Measurements from ENCODE around the gene ZW10.

ZW10 gene

DNA sequence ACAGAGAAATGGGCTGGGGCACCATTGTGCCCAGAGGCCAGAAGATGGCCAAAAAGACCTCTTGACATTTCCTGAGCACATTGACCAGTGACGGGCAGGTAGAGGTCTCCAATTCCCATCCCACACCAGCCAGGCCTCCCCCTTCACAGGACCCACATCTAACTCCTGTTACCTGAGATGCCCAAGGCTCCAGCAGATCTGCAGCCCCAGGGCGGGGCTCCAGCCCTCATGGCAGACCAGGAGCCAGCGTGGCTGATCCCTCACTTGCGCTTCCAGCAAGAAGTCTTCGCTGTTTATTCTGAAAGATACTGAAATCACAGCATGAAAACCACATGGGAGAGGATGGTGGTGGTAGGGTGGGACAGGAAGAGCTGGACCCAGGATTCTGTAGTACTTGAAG, 76.4 kb downstream of the ZW10 start:
- no peak for DNase-seq (ENCODE audit: low spot score)

DNA sequence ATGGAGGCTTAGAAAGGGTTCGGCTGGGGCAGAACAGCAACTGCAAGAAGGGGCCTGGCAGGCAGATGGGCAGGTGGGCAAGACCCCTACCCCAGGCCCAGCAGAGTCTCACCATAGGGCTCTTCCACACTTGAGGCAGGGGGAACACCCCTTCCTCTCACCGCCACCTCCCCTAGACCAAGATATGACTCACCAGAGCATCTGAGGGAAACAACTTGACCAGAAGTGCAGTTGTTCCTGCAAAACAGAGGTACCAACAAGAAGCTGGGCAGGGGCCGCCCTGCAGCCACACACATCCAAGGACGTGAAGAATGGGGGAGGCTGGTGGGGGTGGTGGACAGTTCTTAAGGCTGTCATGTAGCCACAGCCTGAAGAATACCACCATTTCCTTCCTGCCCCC, 78.3 kb downstream of the ZW10 start:
- DNase-seq (ENCODE audit: low spot score): no peak

DNA sequence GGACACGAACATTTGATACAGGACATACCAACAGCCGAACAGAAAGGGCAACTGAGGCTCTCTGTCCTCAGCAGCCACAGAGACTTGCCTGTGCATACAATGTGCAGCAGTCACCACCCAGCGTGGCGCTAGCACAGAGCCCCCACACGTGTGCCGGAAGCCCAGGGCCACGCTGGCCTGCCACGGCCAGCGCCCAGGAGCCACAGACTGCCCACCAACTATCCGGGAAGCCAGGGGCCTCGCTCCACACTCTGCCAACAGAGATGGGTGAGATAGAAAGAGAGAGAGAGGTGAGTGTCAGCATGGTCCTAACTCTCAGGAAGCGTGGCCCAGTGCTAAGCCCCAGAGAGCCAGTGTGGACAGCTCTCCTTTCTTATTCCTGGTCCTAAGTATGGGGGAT, 79.1 kb downstream of the ZW10 start:
- DNase-seq (ENCODE audit: low spot score): no peak

DNA sequence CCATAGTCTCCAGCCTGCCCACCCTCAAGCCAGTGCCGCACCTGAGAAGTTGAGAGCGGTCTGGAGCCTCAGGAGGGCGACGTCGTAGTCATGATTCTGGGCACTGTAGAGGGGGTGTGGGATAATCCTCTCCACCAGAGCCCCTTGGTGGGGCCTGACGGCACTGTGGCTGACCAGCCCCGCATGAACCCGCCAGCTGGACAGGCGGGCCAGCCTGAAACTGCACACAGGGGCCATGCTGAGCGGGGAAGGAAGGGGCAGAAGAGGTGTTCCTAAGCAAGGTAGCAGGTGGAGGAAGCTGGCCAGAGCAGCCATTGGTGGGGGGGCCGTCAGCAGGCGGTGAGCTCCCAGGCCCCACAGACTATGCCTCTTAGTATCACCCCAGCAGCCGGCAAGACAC, 80.5 kb downstream of the ZW10 start:
- no peak for DNase-seq (ENCODE audit: low spot score)

DNA sequence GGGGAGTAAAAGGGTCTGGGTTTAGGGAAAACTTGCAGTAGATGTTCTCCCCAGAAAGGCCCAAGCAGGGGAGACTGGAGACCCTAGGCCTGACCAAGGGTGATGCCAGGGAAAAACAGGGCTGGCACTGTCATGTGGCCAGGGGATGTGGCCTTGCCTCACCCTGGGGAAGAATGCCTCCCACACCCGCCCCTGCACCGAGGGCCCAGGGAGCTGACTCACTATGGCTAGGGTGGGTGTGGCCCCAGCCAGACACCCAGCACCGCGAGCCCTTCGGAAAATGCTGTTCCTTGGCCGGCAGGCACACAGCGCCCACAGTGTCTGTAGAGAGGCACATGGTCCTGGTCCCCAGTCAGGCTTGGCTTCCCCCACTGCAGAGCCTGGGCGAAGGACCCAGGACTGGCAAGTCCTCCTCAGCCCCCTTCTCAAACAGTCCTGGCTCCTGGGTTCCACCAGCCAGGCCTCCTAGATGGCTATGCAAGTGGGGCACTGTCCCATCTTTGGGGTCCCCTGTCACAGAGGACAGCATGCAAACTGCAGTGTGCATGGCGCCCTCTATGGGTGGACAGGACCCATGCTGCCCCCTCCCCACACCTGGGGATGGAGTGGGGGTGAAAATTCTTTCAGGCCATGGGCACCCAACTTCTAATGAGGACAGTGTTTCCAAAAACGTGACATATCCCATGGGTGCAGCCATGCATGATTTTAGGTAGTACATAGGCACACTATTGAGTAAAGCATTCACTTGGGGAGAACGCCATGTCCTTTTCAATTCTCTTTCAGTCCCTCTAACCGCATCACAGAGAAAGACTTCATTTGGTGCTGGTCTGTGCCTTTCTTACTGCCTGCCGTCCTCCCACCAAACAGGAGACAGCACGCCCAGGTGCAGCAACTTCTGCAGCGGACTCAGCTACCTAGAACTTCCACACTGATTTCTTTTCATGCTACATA, 82.6 kb downstream of the ZW10 start:
- peak; percentile 86 for DNase-seq (ENCODE audit: low spot score)

DNA sequence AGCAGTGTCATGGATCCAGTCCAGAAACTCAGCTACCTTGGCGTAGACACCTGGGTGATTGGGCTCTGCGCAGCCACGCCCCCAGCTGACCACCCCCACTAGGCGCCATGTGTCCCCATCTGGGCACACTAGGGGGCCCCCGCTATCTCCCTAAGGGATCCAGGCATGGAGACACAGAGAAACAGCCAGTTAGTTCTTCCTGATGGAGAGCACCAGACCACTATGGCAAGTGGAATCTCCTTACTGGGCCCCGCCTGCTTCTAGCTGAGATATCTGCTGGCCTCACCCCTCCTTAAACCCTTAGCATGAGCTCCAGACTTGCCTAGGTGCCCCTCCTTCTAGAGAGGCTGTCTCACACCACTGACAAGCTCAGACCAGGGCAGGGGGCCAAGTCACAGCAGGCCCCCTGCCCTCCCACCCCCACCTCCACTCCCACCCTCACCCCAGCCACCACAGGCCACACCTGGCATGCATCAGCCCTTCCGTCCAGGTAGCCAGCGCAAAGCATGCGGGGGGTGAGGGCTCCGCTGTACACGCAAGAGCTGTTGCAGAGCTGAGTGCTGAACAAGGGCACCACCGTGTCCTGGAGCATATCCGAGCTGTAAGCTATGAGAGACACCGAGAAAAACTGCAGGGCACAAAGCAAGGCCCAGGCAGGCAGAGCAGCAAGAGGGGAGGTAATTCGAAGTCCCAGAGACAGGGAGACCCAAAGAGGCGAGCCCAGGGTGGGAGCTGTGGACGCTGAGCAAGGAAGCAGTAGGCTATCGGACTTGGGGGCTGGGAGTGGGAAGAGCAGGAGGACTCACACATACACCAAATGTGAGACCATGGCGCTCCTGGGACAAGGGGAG, 83.5 kb downstream of the ZW10 start:
- peak; percentile 61 for DNase-seq (ENCODE audit: low spot score)

DNA sequence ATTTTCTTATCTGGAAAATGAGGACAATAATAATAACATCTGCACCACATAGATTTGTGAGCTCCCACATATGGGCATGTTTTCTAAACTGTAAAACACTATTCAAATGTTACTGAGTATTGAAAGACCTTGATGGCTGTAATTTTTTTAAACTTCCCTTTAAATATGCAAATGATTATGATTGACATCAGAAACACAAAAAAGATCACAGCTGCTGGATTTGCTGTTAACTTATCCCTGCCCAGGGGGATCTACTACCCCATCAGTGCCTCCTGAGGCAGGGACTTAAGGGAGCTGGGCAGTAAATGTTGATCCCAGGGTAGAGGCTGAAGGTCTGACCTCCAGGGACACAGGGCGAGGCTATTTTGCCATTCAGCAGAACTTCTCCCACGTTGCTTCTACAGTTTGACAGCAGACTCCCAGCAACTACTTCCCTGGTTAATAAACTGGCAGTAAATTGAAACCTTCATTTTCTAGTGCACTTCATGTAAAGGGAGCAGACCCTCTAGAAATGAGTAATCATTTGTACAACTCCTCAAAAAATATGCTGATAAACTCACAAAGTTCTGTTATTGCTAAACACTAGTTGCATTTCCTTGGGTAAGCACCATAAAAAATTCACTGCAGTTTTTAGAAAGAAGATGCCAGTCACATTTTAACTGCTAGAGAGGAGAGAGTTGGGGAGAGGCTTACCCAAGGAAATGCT, 87.7 kb downstream of the ZW10 start:
- DNase-seq (ENCODE audit: low spot score): no peak

DNA sequence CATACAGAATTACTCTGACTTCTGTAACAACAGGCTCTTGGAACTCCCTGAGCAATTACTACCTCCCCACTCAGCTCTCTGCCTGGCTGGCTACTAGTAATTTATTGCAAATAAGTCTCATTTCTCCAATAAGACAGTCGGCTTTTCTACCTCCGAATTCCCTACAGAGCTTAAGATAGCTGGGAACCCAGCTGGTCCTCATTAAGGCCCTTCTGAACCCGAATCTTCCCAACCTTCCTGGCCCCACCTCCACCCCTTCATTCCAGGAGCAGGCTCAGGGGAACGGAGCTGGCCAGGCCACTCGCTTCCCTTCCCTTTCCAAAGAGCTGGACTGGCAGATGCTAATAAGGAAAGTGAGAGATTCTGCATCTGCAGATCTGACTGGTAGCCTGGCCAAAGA, 89.0 kb downstream of the ZW10 start:
- no peak for DNase-seq (ENCODE audit: low spot score)

DNA sequence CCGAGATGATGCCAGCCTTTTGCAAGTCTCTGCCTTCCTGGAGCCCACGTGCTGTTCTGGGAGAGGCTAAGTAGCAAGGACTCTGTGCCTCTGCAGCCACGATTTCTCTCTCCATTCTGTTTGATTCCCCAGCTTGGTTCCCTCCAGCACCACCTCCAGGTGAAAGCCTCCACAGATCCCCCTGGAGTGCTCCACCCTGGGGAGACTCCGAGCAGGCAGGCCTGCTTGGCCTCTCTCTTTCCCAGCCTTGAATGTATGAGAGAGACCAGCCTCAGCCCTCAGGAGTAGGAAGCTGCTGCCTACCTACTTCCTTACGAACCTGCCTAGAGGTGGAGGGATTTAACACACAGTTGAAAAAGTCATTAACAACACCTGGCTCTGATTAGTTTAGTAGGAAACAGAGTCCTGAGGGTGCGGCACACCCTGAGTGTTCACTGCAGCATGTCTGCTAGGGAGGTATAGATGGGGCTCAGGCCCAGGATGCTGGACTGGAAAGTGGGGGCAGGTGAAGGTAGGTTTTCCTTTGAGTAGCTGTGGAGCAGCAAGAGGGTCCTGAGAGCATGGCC, 89.9 kb downstream of the ZW10 start:
- DNase-seq (ENCODE audit: low spot score): no peak

Data from hematopoietic multipotent progenitor cell treated with erythropoietin and hydrocortisone succinate and interleukin-3 and kit ligand, for 17 days (in vitro differentiated cells).